IPS DF 4.7 (cell line): ENCODE results near the gene COX4I1.

Experiments
- DNase-seq: peaks from one replicate; pipeline ENCODE4 v3.0.0-alpha.2; 2013; ENCODE audit warnings: low spot score; ENCODE audit errors: extremely low read depth

Gene COX4I1

DNA sequence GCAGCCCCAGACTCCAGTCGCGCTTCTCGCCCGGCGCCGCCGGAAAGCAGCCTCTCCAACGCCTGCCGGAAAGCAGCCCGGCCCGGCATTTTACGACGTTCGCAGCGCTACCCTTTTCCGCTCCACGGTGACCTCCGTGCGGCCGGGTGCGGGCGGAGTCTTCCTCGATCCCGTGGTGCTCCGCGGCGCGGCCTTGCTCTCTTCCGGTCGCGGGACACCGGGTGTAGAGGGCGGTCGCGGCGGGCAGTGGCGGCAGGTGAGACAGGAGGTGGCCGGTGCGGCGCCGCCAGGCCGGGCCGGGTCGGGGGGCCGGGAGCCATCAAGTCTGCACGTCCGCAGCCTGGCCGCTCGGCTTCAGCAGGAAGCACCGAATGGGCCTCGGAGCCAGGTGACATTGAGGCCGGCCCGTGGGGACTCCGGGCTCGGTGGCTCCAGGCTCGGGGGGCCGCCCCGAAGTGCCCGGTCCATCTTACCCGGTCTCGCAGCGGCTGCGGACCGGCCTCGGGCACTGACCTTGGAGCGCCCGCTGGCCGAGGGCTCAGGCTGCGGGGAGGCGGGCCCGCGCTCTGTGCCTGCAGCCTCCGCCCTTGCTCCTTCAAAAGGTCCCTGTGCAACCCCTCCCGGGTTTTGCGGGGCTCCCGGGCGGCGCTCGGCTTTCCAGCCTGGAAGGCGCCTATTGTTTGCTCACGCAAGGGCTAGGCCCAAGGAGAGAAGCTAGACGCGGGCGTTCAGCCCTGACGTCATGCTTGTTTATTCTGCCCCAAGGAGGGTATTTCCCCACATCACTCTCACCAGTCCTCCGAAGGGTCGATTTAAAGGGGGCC, at the start of gene COX4I1, which contains the start of gene EMC8:
COX4I1 (plus strand) TSS at position 199 of the 824 bp plus-strand sequence. CDS start 1,511 bp downstream, outside the sequence.
EMC8 (minus strand) TSS at position 48 of the 824 bp plus-strand sequence. CDS start 249 bp downstream, outside the sequence.
- peak; percentile 51 for DNase-seq

DNA sequence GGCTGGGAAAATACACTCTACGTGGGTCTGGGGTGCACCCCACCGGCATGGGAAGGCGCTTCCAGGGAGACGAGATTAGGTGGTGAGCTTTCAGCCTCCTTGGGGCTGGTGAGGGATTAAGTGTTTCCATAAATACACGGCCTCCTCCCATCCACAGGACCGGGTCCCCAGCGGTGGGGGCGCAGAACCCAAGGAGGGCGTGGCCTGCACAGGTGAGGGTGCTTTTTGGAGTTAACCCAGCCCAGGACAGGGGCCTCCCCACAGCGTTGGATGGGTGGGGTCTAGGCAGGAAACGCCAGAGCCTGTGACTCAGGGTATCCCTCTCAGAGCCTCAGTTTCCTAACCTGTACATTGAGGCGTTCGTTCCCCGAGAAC, 49.7 kb upstream of the COX4I1 start:
- DNase-seq: no peak

DNA sequence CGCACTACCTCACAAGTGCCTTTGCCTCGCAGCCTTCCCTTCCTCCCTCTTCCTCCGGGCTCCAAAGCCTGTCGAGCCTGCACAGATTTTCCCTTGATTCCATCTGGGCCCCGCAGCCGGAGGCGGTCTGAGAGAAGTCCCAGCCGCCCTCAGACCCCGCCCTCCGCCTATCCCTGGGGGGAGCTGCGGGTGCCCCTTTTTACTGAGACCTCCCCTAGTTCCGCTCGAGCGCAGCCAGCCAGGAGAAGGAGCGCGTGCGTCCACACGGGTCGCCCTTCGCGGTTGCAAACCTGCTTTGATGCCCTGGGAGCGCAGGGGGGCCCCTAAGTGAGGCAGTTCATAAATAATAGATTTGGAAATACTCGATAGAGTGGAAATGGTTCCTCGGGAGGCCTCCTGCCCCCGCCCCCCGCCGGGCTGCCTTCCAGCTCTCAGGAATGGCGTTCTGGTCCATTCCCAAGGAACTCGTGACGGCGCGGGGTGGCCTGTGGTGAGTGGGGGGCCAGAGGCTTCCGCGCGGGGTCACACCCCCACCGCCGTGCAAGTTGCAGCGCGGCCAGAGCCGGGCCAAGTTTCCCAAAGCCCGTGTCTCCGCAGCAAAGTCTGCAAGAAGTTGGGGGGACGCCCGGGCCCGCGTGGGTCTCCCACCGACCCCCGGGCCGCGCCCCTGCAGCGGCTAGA, 49.2 kb upstream of the COX4I1 start:
- DNase-seq: no peak

DNA sequence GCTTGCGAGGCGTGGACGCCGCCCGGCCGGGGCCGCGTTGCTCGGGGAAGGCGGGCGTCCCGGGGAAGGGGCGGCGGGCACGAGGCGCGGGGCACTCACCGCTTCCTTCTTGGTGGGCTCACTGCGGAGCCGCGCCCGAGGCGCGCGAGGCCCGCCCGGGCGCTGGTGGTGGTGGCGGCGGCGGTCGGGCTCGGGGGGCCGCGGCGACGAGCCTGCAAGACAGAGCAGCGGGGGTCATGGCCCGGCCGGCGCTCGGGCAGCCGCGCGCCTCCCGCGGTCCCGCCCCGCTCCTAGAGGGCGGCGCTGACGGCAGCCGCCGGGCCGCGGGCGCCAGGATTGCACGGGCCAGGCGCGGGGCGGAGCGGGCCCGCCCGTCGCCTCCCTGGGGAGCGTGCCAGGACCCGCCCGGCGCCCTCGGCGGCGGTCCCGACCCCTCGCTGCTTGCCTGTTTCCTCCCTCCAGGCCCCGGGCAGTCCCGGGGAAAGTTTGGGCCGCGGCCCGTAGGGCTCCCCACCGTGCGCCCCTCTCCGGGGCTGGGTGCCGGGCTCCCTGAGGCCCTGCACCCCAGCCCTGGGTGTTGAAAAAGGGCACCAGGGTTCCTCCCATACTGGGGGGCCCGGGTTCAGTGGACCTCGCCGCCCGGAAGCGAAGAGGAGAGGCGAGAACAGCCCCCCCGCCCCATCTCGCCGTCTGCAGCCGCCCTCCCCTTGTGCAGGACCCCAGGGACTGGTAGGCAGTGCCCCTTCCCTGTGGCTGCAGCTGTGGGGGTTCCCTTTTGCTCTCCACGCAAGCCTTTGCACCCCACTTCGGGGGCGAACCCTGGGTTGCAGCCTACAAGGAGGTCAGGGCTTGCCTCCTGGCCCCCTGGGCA, 48.4 kb upstream of the COX4I1 start, which contains the start of gene C16orf74:
C16orf74 (minus strand) TSS at position 270 of the 871 bp plus-strand sequence. CDS start 15,879 bp downstream, outside the sequence.
- no peak for DNase-seq

DNA sequence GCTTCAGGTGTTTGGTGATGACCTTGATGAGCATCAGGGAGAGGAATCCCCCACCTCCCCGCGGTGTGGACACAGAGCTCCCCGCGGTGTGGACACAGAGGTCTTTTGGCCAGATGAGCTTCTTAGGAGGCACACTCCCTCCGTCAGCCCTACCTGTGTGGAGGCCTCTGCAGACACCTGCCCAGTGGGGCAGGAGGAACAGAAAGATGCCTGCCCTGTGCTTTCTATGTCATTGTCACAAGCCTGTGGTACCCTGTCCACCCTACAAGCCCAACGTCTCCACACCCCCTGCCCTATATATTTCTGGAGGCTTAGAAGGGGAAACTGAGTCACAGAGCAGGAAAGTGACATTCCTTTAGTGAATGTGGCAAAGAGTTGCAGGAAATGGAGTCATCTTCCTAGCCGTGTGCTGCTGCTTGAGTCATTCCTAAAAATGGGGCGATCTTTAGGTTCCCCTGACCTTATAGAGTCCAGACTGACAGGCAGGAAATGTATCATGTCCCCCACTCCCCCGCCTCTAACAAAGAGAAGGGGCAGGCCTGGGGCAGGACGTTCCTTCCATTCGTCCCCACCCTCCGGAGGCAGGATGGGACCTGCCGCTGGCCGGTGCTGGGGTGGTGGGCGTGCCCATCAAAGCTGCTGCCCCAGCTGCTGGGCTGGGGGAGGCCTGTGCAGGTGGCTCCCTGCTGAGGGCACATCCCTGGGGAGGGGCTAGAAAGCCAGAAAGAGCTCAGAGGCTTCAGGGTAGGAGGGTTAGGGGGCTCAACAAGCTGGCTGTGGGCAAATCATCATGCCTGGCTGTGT, 47.6 kb upstream of the COX4I1 start:
- DNase-seq: no peak

DNA sequence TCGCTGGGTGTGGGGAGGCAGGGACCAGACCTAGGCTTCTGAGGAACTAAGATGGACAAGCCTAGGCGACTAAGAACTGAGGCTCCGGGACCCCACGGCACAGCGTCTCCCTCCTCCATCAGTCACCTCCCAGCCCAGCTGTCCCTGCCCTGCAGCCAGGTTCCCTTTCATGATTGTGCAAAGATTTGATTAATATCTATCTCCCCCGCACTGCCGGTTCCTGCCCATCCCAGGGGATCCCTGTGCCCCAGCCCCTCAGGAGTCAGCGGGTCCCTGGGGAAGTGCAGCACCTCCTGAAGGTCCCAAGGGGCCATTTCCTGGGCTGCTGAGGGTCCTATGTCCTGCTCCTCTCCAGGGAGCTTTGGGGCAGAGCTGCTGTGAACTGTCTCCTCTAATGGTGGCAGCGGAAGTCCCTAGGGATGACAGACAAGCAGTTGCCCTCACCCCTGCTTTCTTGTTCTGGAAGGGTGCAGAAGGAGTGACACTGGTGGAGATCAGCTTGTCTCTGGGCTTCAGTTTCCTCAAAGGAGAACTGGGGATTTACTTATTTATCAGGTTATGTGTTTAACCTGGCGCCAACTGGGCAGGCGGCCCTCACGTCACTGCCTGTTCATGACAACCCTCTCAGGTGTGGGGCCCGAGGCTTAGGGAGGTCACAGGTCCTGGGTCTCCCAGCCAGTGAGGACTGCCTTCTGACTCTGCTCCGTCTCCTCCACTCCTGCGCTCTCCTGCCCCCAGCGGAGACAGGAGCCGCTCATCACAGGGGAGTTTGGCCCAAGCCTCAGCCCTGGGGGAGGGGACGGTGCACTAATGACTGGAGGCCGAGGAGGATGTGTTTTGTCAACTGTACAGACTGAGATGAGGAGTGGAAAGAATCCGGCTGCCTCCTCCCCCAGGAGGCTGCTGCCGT, 46.7 kb upstream of the COX4I1 start:
- no peak for DNase-seq

DNA sequence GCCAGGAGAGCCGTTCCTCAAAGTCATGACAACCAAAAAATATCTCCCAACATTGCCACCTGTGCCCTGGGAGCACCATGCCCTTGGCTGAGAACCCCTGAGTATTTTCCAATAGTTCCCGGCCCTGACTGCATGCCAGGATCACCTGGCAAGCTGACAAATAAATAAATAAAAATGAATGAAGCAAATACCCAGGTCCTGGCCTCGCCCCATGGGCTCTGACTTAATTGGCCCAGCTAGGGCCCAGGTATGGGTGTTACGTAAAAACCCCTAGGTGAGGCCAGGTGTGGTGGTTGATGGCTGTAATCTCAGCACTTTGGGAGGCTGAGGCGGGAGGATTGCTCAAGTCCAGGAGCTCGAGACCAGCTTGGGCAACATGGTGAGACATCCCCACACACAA, 45.9 kb upstream of the COX4I1 start:
- DNase-seq: no peak

DNA sequence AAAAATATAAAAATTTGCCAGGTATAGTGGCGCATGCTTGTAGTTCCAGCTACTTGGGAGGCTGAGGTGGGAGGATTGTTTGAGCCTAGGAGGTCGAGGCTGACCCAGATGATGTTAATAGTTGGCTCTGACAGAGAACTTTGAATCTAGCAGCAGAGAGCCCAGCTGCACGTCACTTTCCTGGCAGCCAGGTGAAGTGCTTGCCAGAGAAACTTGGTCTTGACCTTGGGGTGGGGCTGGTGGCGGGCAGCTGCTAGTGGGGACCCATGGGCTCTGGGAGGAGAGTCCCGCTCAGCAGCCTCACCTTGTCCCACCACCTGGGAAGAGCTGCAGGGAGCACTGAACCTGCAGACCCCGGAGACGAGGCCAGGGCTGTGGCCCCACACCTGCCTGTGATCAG, 45.5 kb upstream of the COX4I1 start:
- no peak for DNase-seq

DNA sequence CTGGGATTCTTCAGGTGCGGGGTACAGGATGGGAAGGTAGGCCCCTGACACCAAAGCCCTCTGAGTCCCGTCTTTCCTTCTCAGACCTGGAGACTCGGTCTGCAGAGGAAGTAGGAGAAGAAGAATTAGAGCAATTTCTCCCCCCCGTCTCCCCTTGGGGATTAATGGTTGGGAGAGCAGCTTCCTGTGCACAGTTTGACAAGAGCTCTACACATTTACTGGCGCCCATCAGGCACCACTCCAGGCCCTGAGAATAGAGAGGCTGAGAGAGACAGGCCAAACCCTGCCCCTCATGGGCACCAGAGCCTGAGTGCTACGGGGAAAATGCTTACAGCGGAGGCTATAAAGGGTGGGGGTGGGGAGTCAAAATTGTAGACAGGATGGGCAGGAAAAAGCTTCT, 45.1 kb upstream of the COX4I1 start:
- no peak for DNase-seq

DNA sequence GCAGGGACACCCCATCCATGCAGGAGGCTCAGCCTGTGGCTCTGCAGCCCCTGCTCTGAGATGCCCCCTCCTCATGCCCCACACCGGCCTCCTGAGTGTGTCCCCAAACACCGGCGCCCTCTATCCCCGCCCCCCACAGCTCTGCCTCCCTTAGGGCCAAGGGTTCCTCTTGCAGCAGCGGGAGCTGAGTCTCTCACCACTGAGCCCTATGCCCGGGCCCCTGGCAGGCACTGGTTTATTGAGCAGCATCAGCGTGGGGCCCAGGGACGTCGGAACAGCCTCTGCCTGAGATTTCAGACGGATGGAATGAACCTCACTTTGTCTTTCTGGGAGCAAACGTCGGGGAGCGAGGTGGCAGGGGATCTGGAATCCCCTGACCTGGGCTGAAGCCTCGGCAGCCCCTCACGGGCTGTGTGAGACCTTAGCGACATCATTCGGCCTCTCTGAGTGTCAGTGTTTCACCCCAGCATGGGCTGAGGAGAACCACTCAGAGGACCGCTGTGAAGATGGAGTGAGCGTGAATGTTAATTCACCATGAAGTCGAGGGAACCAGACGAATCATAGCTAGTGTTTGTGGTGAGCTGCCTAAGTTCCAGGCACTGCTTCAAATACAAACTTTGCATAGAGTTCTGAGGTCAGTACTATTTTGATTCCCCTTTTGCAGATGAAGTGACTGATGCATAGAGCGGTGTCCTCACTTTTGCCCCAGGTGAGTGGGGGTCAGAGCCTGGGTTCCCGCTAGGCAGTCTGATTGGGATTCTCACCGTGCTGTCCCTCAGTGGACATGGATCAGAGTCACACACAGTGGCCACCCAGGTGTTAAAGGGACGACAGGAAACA, 43.3 kb upstream of the COX4I1 start:
- DNase-seq: no peak

DNA sequence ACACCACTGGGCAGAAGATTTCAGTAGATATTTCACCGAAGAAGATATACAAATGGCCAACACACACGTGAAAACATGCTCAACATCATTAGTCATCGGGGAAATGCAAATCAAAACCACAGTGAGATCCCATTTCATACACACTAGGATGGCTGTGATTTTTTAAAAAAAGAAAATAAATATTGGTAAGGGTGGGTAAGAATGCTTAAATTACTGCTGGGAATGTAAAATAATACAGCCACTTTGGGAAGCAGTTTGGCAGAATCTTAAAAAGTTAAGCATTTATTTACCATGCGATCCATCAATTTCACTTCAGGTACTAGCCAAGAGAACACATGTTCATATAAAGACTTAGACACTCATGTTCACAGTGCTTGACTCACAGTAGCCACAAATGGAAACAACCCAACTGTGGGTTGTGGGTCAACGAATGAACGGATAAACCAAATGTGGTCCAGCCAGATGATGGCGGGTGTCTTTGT, 42.1 kb upstream of the COX4I1 start:
- no peak for DNase-seq

DNA sequence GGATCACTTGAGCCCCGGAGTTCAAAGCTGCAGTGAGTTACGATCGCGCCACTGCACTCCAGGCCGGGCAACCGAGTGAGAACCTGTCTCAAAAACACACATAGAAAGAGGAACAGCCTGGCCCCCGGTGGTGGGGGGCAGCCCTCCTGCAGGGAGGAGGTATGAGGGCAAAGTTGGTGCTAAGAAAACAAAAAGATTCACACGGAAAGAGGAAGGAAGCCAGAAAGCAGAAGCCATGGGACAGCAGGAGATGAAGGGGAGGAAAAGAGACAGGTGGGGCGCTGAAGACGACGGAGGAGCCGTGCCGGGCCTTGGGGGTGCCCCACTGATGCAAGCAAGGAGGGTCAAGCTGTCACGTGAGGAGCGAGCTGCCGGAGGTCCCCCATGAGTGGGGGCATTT, 40.4 kb upstream of the COX4I1 start:
- no peak for DNase-seq

DNA sequence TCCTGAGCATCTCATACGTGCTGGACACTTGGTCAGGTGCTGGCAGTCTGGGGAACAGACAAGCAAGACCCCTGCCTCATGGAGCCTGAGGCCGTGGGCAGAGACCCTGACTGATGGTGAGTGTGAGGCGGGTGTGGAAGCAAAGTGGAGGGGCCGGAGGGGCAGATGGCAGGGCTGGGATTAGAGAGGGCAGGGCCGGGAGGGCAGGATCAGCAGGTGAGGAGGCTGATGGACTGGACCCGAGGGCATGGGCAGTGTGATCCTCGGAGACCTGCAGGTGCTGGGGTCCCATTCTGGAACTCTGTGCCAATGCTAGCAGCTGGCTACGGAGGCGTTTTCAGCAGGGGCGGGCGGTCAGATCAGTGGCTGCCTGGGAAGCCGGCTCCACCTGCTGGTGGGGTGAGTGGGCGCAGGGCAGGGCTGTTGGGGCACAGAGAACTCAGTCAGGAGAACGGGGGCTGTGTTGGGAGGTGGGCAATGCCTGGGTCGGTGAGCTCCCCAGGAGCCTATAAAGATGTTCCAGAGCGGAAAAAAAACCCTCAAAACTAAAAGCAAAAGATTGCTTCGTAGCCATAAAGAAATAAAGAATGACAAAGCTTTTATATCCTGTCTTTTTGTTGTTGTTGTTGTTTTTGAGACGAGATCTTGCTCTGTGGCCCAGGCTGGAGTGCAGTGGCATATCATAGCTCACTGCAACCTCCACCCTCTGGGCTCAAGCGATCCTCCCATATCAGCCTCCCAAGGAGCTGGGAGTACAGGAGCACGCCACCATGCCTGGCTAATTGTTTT, 39.7 kb upstream of the COX4I1 start:
- DNase-seq: no peak

DNA sequence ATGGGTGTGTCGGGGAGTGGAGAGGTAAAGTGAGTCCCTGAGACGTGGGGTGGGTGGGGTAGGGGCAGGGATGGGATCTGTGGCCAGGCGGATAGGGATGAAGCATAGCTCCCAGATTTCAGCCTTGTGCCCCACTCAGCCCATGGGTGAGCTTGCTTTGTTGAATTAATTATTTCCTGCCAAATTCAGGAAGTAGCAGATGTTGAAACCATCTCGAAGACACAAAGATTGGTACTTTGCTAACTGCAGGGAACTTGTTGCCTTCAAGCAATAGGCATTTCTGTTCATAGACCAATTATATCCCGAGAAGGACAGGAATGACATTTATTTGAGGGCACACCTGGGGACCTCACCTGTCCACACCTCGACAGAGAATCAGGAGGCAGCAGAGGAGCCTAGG, 37.6 kb upstream of the COX4I1 start:
- DNase-seq: no peak

DNA sequence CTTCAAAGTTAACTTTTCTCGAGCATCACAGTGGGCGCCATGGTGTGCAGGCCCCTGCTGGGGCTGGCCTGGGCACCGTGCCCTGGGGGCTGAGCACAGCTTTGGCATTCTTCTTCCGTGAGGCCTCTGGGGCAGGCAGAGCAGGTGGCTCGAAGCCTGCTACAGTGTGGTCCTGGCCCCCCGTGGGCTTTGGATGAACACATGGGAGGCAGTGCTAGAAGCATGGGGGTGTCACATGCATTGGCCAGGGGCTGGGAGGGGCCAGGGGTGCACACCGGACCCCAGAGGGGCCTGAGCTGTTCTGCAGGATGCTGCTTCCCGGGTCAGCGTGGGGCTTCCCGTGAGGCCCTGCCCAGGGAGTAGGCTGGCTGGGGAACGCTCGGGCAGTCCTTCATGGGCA, 36.5 kb upstream of the COX4I1 start:
- no peak for DNase-seq

DNA sequence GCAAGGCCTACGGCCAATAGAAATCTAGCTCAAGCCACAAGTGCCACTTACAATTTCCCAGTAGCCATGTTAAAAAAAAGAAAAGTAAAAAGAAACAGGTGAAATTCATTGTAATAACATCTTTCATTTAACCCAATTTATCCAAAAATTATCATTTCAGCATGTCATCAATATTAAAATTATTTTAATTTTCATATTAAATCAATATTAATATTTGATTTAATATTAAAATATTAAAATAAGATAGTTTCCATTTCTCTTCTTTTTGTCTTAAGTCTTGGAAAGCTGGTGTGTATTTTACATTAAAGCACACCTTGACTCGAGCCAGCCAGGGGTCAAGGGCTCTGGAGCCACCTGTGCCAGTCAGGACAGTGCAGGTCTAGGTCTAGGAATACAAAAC, 35.9 kb upstream of the COX4I1 start:
- no peak for DNase-seq

DNA sequence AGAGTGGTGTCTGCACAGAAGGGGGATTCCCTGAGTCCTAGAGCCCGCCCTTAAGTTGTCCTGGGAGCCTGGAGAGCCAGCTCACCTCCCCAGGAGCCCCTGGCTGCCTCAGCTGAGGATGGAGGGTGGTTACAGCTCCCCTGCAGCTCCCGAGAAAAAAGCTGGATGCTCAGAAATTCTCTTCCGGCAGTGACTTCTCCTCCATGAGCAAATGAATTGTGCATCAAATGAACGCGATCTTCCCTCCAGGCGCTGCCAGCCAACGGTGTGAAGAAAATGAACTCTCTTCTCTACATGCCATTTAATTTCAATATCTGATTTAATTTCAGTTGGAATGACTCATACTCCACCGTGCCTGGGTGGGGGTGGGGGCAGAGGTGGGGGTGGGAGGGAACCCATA, 34.3 kb upstream of the COX4I1 start:
- no peak for DNase-seq

DNA sequence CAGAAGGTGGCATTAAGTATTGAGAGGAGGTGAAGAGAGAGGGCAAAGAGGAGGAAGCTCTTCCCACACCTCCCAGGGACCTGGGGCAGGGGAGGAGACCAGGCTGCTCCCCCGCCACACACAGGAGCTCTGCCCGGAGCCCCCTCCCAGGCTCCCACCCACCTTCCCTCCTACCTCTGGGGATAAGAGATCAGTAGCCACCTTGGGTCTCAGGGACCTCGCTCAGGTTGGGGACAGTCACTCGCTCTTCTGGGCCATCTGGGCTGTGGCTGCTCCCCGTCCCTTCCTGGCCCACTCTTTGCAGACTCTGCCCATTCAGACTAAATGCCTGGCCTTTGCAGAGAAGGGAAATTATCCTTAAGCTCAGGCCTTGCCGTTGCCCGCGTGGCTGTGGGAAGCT, 33.7 kb upstream of the COX4I1 start:
- DNase-seq: no peak
